HEK293 (cell line): Measurements from ENCODE around the gene SSH3.

ENCODE experiments used
- CTCF ChIA-PET: fragments of 350-600 bp; formaldehyde crosslinking; extraction: SDS; loops from one replicate; lab custom pipeline; 2021; ENCODE audit warnings: antibody characterized with exemption; lab: Yijun Ruan, JAX
- POLR2A ChIA-PET: fragments of 300-600 bp; formaldehyde crosslinking; extraction: SDS; loops from one replicate; lab custom pipeline; 2020; ENCODE audit warnings: antibody characterized with exemption, inconsistent platforms; lab: Yijun Ruan, JAX
- H3K27ac ChIP-seq: fragments of 200-500 bp; sonication (Bioruptor generic); 2 replicates; pipeline ENCODE4 v1.5.1; 2014; ENCODE audit warnings: low read depth, low read length, control low read depth, inconsistent platforms; ENCODE audit errors: extremely low read depth
- H3K36me3 ChIP-seq, 2 experiments: fragments of 200-500 bp in 1 of 2; sonication (Bioruptor generic) in 1 of 2; 1 replicate in 1 of 2; 2 replicates in 1 of 2; pipeline ENCODE4 v1.5.1; 2014 to 2017; ENCODE audit warnings: inconsistent platforms in 2 of 2, low read length in 2 of 2; ENCODE audit not compliant: control insufficient read depth in 2 of 2, insufficient read depth in 1 of 2
- H3K4me1 ChIP-seq: fragments of 200-500 bp; sonication (Bioruptor generic); 2 replicates; pipeline ENCODE4 v1.5.1; 2014; ENCODE audit warnings: mild to moderate bottlenecking, low read length, inconsistent platforms; ENCODE audit not compliant: control insufficient read depth, insufficient read depth
- H3K4me3 ChIP-seq: 2 replicates; pipeline ENCODE4 v1.5.1; 2011; ENCODE audit warnings: low read depth, mild to moderate bottlenecking, control low read depth, low read length, moderate library complexity
- H3K9me3 ChIP-seq: fragments of 200-500 bp; sonication (Bioruptor generic); 2 replicates; pipeline ENCODE4 v1.5.1; 2014; ENCODE audit warnings: low read depth, low read length, inconsistent platforms; ENCODE audit not compliant: control insufficient read depth, insufficient read depth
- KLF7 ChIP-seq: fragments of 450-650 bp; formaldehyde crosslinking; IDR thresholded peaks from 2 replicates; pipeline ENCODE4 v1.5.1; 2016; ENCODE audit warnings: missing biosample characterization, missing genetic modification characterization, borderline replicate concordance
- MZF1 ChIP-seq: fragments of 450-650 bp; formaldehyde crosslinking; IDR thresholded peaks from 2 replicates; pipeline ENCODE4 v1.5.1; 2017; ENCODE audit warnings: missing biosample characterization, missing genetic modification characterization, borderline replicate concordance
- PRDM1 ChIP-seq: fragments of 450-650 bp; formaldehyde crosslinking; IDR thresholded peaks from 2 replicates; pipeline ENCODE4; 2016; ENCODE audit warnings: missing biosample characterization, missing genetic modification characterization
- YY1 ChIP-seq: fragments of 450-650 bp; formaldehyde crosslinking; IDR thresholded peaks from 2 replicates; pipeline ENCODE4 v1.5.1; 2018; ENCODE audit warnings: missing biosample characterization, missing genetic modification characterization
- ZBTB48 ChIP-seq: fragments of 450-650 bp; formaldehyde crosslinking; IDR thresholded peaks from 2 replicates; pipeline ENCODE4 v1.5.1; 2016; ENCODE audit warnings: missing biosample characterization, missing genetic modification characterization
- ZBTB8A ChIP-seq: fragments of 450-650 bp; formaldehyde crosslinking; IDR thresholded peaks from 2 replicates; pipeline ENCODE4 v1.5.1; 2016; ENCODE audit warnings: missing biosample characterization, missing genetic modification characterization
- ZNF19 ChIP-seq: fragments of 450-650 bp; formaldehyde crosslinking; IDR thresholded peaks from 2 replicates; pipeline ENCODE4; 2016; ENCODE audit warnings: missing biosample characterization, missing genetic modification characterization, low read depth
- ZNF335 ChIP-seq: fragments of 450-650 bp; formaldehyde crosslinking; conservative IDR thresholded peaks from 2 replicates; pipeline ENCODE4 v1.5.1; 2016; ENCODE audit warnings: missing biosample characterization, missing genetic modification characterization
- ZNF529 ChIP-seq: fragments of 450-650 bp; formaldehyde crosslinking; IDR thresholded peaks from 2 replicates; pipeline ENCODE4 v1.5.1; 2017; ENCODE audit warnings: missing genetic modification characterization, missing biosample characterization; ENCODE audit not compliant: insufficient replicate concordance
- ZNF571 ChIP-seq: fragments of 450-650 bp; formaldehyde crosslinking; IDR thresholded peaks from 2 replicates; pipeline ENCODE4 v1.5.0; 2017; ENCODE audit warnings: missing biosample characterization, missing genetic modification characterization
- ZNF610 ChIP-seq: fragments of 450-650 bp; formaldehyde crosslinking; IDR thresholded peaks from 2 replicates; pipeline ENCODE4 v1.5.1; 2016; ENCODE audit warnings: missing biosample characterization, missing genetic modification characterization, borderline replicate concordance
- ZNF623 ChIP-seq: fragments of 450-650 bp; formaldehyde crosslinking; IDR thresholded peaks from 2 replicates; pipeline ENCODE4 v1.5.1; 2016; ENCODE audit warnings: missing biosample characterization, missing genetic modification characterization
- ZNF654 ChIP-seq: fragments of 450-650 bp; formaldehyde crosslinking; IDR thresholded peaks from 2 replicates; pipeline ENCODE4 v1.5.1; 2016; ENCODE audit warnings: low read depth, missing biosample characterization, missing genetic modification characterization
- ZNF664 ChIP-seq: fragments of 450-650 bp; formaldehyde crosslinking; IDR thresholded peaks from 2 replicates; pipeline ENCODE4 v1.5.1; 2016; ENCODE audit warnings: missing biosample characterization, missing genetic modification characterization
- ZNF707 ChIP-seq: fragments of 450-650 bp; formaldehyde crosslinking; IDR thresholded peaks from 2 replicates; pipeline ENCODE4 v1.5.1; 2016; ENCODE audit warnings: missing biosample characterization, missing genetic modification characterization
- ZXDB ChIP-seq: fragments of 450-650 bp; formaldehyde crosslinking; IDR thresholded peaks from 2 replicates; pipeline ENCODE4 v1.5.1; 2016; ENCODE audit warnings: missing biosample characterization, missing genetic modification characterization
- TF ChIP-seq, protein P1 (sequence below): fragments of 450-650 bp; formaldehyde crosslinking; IDR thresholded peaks from 2 replicates; pipeline ENCODE4 v1.5.1; 2016; ENCODE audit warnings: missing biosample characterization, missing genetic modification characterization
- TF ChIP-seq, protein P2 (sequence below): fragments of 450-650 bp; formaldehyde crosslinking; IDR thresholded peaks from 2 replicates; pipeline ENCODE4 v1.5.1; 2016; ENCODE audit warnings: missing biosample characterization, missing genetic modification characterization
- TF ChIP-seq, protein P3 (sequence below): fragments of 450-650 bp; formaldehyde crosslinking; IDR thresholded peaks from 2 replicates; pipeline ENCODE4 v1.5.0; 2017; ENCODE audit warnings: missing biosample characterization, missing genetic modification characterization, borderline replicate concordance
- TF ChIP-seq, protein P4 (sequence below): fragments of 450-650 bp; formaldehyde crosslinking; IDR thresholded peaks from 2 replicates; pipeline ENCODE4 v1.5.1; 2016; ENCODE audit warnings: missing biosample characterization, missing genetic modification characterization
- TF ChIP-seq, protein P5 (sequence below): fragments of 450-650 bp; formaldehyde crosslinking; conservative IDR thresholded peaks from 2 replicates; pipeline ENCODE4 v1.5.1; 2016; ENCODE audit warnings: low read depth, missing biosample characterization, missing genetic modification characterization

The SSH3 gene

DNA sequence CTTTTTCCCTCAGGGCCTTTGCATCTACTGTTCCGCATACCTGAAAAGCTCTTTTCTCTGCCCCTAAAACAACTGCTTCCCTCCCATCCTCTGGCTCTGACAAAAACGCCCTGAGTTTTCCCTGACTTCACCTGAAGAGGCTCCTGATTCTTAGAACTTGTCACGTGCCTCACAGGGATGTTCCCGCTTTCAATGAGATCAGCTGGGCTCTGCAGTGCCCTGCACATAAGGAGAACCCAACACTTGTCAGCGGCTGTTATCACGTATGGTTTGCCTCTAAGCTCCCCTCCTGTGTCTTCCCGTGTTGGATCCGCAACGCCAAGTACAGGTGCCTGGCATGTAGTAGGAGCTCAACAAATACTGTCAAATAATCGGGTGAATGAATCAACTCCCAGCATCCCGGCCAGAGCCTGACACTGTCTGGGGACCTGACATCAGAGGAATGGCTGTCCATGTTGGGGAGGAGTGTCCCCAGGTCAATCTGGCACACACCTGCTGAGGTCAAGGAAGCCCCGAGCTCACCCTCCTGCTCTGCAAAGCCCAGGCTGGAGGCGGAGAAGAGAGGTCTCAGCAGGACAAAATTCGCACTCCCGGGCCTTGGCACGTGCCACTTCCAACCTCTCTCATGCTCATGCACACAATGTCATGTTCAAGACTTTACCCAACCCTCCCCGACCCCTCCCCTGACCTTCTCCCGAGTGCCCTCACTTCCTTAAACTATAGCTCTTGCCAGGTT, 41.2 kb upstream of the SSH3 start:
- H3K36me3 ChIP-seq: peaks cover 0 to 2% of the 10 kb centered on the region in 2 experiments; a peak in 1 of 3 replicates
- no peak overlapping the region for H3K4me3 ChIP-seq

DNA sequence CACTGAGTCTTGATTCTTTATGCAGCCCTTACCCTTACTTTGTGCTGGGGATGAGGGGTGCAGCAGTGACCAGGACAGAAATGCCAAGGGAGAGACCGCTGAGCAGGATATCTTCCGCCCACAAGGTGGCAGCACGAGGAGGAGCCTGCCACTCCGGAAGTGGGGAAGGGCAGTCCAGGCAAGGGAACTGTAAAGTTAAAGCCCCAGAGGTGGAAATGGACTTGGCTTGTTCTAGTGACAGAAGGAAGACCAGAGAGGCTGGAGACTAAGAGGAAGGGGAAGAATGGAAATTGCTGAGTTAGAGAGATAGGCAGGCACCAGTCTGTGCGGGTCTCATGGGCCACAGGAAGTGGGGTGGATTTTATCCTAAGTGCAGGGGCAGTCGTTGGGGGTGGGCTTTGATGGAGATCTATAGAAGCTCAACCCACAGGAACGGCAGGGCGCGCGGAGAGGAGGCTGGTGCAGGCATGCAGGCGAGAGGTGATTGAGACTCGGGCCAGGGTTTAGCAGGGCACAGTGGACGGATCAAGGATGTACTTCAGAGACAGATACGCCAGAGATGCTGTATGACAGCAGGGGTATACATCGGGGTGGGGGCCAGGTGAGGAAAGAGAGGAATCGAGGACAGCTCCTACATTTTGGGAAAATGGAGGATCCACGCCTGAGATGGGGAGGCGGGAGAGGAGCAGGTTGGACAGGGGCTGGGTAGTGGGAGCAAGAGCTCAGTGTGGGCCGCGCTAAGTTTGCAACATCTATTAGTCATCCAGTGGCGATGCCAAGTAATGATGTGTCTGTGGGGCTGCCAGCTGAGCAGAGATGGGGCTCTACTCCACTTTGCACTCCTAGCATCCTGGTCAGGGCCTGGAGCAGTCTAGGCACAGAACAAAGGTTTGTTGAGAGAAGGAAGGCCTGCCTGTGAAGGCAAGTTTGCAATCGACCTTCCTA, 40.3 kb upstream of the SSH3 start:
- no peaks in the 10 kb centered on the region for H3K9me3 ChIP-seq
- H3K4me1 ChIP-seq: no peaks in the 10 kb centered on the region
- peaks cover 0 to 8% of the 10 kb centered on the region in 2 experiments; a peak in 1 of 3 replicates for H3K36me3 ChIP-seq
- no peak overlapping the region for H3K4me3 ChIP-seq
- no peak overlapping the region for H3K27ac ChIP-seq
- CTCF ChIA-PET: interaction anchor here (0.6 to 4.9 kb wide), 34 partner anchors 9 to 425 kb away, joined by 3 to 104 read pairs (median 6); partner anchors contain the start of genes ANKRD13D and SSH3
- POLR2A ChIA-PET: interaction anchor here (1.0 to 2.2 kb wide), 4 partner anchors 15 to 54 kb away, joined by 3 to 8 read pairs (median 4); no protein-coding TSS in a partner anchor
- TF ChIP-seq, protein P1, sequence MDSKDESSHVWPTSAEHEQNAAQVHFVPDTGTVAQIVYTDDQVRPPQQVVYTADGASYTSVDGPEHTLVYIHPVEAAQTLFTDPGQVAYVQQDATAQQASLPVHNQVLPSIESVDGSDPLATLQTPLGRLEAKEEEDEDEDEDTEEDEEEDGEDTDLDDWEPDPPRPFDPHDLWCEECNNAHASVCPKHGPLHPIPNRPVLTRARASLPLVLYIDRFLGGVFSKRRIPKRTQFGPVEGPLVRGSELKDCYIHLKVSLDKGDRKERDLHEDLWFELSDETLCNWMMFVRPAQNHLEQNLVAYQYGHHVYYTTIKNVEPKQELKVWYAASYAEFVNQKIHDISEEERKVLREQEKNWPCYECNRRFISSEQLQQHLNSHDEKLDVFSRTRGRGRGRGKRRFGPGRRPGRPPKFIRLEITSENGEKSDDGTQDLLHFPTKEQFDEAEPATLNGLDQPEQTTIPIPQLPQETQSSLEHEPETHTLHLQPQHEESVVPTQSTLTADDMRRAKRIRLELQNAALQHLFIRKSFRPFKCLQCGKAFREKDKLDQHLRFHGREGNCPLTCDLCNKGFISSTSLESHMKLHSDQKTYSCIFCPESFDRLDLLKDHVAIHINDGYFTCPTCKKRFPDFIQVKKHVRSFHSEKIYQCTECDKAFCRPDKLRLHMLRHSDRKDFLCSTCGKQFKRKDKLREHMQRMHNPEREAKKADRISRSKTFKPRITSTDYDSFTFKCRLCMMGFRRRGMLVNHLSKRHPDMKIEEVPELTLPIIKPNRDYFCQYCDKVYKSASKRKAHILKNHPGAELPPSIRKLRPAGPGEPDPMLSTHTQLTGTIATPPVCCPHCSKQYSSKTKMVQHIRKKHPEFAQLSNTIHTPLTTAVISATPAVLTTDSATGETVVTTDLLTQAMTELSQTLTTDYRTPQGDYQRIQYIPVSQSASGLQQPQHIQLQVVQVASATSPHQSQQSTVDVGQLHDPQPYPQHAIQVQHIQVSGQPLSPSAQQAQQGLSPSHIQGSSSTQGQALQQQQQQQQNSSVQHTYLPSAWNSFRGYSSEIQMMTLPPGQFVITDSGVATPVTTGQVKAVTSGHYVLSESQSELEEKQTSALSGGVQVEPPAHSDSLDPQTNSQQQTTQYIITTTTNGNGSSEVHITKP (tag by site-specific recombination): peak; percentile 73
- TF ChIP-seq ZBTB48 (tag by site-specific recombination): peak; percentile 64; the same call in 1 of the 2 replicates
- no peak for TF ChIP-seq ZNF707 (tag by site-specific recombination)
- TF ChIP-seq ZNF664 (tag by site-specific recombination): no peak
- TF ChIP-seq, protein P2, sequence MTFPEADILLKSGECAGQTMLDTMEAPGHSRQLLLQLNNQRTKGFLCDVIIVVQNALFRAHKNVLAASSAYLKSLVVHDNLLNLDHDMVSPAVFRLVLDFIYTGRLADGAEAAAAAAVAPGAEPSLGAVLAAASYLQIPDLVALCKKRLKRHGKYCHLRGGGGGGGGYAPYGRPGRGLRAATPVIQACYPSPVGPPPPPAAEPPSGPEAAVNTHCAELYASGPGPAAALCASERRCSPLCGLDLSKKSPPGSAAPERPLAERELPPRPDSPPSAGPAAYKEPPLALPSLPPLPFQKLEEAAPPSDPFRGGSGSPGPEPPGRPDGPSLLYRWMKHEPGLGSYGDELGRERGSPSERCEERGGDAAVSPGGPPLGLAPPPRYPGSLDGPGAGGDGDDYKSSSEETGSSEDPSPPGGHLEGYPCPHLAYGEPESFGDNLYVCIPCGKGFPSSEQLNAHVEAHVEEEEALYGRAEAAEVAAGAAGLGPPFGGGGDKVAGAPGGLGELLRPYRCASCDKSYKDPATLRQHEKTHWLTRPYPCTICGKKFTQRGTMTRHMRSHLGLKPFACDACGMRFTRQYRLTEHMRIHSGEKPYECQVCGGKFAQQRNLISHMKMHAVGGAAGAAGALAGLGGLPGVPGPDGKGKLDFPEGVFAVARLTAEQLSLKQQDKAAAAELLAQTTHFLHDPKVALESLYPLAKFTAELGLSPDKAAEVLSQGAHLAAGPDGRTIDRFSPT (tag by site-specific recombination): peak; percentile 51; the same call in 1 of the 2 replicates
- TF ChIP-seq, protein P3, sequence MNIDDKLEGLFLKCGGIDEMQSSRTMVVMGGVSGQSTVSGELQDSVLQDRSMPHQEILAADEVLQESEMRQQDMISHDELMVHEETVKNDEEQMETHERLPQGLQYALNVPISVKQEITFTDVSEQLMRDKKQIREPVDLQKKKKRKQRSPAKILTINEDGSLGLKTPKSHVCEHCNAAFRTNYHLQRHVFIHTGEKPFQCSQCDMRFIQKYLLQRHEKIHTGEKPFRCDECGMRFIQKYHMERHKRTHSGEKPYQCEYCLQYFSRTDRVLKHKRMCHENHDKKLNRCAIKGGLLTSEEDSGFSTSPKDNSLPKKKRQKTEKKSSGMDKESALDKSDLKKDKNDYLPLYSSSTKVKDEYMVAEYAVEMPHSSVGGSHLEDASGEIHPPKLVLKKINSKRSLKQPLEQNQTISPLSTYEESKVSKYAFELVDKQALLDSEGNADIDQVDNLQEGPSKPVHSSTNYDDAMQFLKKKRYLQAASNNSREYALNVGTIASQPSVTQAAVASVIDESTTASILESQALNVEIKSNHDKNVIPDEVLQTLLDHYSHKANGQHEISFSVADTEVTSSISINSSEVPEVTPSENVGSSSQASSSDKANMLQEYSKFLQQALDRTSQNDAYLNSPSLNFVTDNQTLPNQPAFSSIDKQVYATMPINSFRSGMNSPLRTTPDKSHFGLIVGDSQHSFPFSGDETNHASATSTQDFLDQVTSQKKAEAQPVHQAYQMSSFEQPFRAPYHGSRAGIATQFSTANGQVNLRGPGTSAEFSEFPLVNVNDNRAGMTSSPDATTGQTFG: no peak
- TF ChIP-seq, protein P4, sequence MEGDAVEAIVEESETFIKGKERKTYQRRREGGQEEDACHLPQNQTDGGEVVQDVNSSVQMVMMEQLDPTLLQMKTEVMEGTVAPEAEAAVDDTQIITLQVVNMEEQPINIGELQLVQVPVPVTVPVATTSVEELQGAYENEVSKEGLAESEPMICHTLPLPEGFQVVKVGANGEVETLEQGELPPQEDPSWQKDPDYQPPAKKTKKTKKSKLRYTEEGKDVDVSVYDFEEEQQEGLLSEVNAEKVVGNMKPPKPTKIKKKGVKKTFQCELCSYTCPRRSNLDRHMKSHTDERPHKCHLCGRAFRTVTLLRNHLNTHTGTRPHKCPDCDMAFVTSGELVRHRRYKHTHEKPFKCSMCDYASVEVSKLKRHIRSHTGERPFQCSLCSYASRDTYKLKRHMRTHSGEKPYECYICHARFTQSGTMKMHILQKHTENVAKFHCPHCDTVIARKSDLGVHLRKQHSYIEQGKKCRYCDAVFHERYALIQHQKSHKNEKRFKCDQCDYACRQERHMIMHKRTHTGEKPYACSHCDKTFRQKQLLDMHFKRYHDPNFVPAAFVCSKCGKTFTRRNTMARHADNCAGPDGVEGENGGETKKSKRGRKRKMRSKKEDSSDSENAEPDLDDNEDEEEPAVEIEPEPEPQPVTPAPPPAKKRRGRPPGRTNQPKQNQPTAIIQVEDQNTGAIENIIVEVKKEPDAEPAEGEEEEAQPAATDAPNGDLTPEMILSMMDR (tag by site-specific recombination): peak; percentile 83
- no peak for TF ChIP-seq ZNF19 (tag by site-specific recombination)
- TF ChIP-seq ZNF654: peak; percentile 49
- 0 out of 2 replicates have a peak, but pooled peaks have one; percentile 21 for TF ChIP-seq ZXDB (tag by site-specific recombination)
- TF ChIP-seq ZNF335 (tag by site-specific recombination): peak; percentile 31; the same call in 1 of the 2 replicates
- TF ChIP-seq, protein P5, sequence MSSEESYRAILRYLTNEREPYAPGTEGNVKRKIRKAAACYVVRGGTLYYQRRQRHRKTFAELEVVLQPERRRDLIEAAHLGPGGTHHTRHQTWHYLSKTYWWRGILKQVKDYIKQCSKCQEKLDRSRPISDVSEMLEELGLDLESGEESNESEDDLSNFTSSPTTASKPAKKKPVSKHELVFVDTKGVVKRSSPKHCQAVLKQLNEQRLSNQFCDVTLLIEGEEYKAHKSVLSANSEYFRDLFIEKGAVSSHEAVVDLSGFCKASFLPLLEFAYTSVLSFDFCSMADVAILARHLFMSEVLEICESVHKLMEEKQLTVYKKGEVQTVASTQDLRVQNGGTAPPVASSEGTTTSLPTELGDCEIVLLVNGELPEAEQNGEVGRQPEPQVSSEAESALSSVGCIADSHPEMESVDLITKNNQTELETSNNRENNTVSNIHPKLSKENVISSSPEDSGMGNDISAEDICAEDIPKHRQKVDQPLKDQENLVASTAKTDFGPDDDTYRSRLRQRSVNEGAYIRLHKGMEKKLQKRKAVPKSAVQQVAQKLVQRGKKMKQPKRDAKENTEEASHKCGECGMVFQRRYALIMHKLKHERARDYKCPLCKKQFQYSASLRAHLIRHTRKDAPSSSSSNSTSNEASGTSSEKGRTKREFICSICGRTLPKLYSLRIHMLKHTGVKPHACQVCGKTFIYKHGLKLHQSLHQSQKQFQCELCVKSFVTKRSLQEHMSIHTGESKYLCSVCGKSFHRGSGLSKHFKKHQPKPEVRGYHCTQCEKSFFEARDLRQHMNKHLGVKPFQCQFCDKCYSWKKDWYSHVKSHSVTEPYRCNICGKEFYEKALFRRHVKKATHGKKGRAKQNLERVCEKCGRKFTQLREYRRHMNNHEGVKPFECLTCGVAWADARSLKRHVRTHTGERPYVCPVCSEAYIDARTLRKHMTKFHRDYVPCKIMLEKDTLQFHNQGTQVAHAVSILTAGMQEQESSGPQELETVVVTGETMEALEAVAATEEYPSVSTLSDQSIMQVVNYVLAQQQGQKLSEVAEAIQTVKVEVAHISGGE (tag by site-specific recombination): peak; percentile 61
- TF ChIP-seq ZBTB8A (tag by site-specific recombination): peak; percentile 41; the same call in 1 of the 2 replicates

More for the DNA sequence above, 41.2 kb upstream of the SSH3 start:
- POLR2A ChIA-PET: interaction anchor here (0.6 to 2.2 kb wide), 7 partner anchors 16 to 91 kb away, joined by 3 to 8 read pairs (median 4); partner anchors contain the start of genes ANKRD13D and POLD4
- no peak overlapping the region for H3K27ac ChIP-seq
- no peaks in the 10 kb centered on the region for H3K9me3 ChIP-seq
- no peaks in the 10 kb centered on the region for H3K4me1 ChIP-seq
- TF ChIP-seq ZNF610 (no peak), ZNF529 (tag by site-specific recombination) (no peak), YY1 (tag by site-specific recombination) (no peak), KLF7 (tag by site-specific recombination) (no peak), ZNF571 (tag by site-specific recombination) (no peak), PRDM1 (tag by site-specific recombination) (no peak), MZF1 (tag by site-specific recombination) (no peak), ZNF623 (peak; percentile 55)
- CTCF ChIA-PET: interaction anchor here (0.5 to 4.9 kb wide), 46 partner anchors 8 to 516 kb away, joined by 3 to 104 read pairs (median 4); partner anchors contain the start of genes ANKRD13D, KDM2A and SSH3
